Endothelial cell of umbilical vein (primary cell): ENCODE data around the gene CSNK2B. TPM values are rescaled to one million over a fixed set of nuclear protein-coding genes. Genes with fewer than 3 reads are reported as not detected.

Source experiments
- BruUV-seq: library from RNA; stranded (reverse); fragments of 400-500 nt; replicated peaks from 2 replicates; lab custom pipeline; 2021; lab: Mats Ljungman, UMichigan
- CTCF ChIA-PET: fragments of 300-600, 350-600 bp; sonication (Branson Sonifier 250); formaldehyde crosslinking; loops from one replicate; lab custom pipeline; 2021; ENCODE audit warnings: antibody characterized with exemption, inconsistent platforms; lab: Charles Lee
- POLR2A ChIA-PET: fragments of 300-600, 350-600 bp; sonication (Branson Sonifier 250); formaldehyde crosslinking; loops from one replicate; lab custom pipeline; 2021; ENCODE audit warnings: antibody characterized with exemption, inconsistent platforms; lab: Charles Lee
- DNase-seq: peaks from one replicate; pipeline ENCODE4 v3.0.0-alpha.2; 2011; ENCODE audit warnings: low read depth, low spot score
- FAIRE-seq: peaks from 2 replicates; lab custom pipeline; 2011; peaks lifted over from hg19 to GRCh38; lab: Jason Lieb, UNC
- H2AFZ ChIP-seq: 2 replicates; pipeline ENCODE4 v1.6.0; 2012; ENCODE audit warnings: low read depth, low read length, control low read depth, inconsistent platforms
- H3K27ac ChIP-seq: 2 replicates; pipeline ENCODE4 v1.5.1; 2011; ENCODE audit warnings: low read depth, mild to moderate bottlenecking, control low read depth, low read length, moderate library complexity; ENCODE audit not compliant: insufficient read depth
- H3K27me3 ChIP-seq, 2 experiments: 2 replicates each; pipeline versions ENCODE4 v1.6.0 to v1.6.1; 2011; ENCODE audit warnings: low read length in 2 of 2, mixed read lengths in 1 of 2; ENCODE audit not compliant: control insufficient read depth in 2 of 2, insufficient read depth in 2 of 2
- H3K36me3 ChIP-seq, 2 experiments: 2 replicates in 1 of 2; 3 replicates in 1 of 2; pipeline ENCODE4 v1.5.1; 2011; ENCODE audit warnings: low read length in 2 of 2, mild to moderate bottlenecking in 1 of 2, moderate library complexity in 1 of 2; ENCODE audit not compliant: control insufficient read depth in 2 of 2, insufficient read depth in 2 of 2; ENCODE audit errors: extremely low read depth in 1 of 2
- H3K4me1 ChIP-seq: 3 replicates; pipeline ENCODE4 v1.5.1; 2011; ENCODE audit warnings: mild to moderate bottlenecking, low read length; ENCODE audit not compliant: control insufficient read depth, insufficient read depth; ENCODE audit errors: extremely low read depth
- H3K4me2 ChIP-seq: 2 replicates; pipeline ENCODE4 v1.6.1; 2011; ENCODE audit warnings: low read length, control low read depth, mixed read lengths; ENCODE audit not compliant: insufficient read depth
- H3K4me3 ChIP-seq, 3 experiments: fragments of 200-600 bp in 1 of 3; sonication (generic), shearing (Covaris generic) in 1 of 3; replicated peaks in 1 of 3; 2 replicates each; pipeline ENCODE4 v1.5.1; 2011 to 2016; ENCODE audit warnings: control low read depth in 3 of 3, low read length in 3 of 3, mild to moderate bottlenecking in 2 of 3, inconsistent platforms in 1 of 3, low read depth in 1 of 3, moderate library complexity in 1 of 3; ENCODE audit not compliant: insufficient read depth in 1 of 3
- H3K79me2 ChIP-seq: 2 replicates; pipeline ENCODE4 v1.6.0; 2012; ENCODE audit warnings: low read length, inconsistent platforms; ENCODE audit not compliant: control insufficient read depth, insufficient read depth
- H3K9ac ChIP-seq: replicated peaks from 2 replicates; pipeline ENCODE3; 2011; ENCODE audit warnings: low read length, control low read depth; ENCODE audit not compliant: insufficient read depth; ENCODE audit errors: extremely low read depth
- H3K9me1 ChIP-seq: replicated peaks from 3 replicates; pipeline ENCODE4 v1.6.0; 2011; ENCODE audit warnings: mild to moderate bottlenecking, low read length; ENCODE audit not compliant: control insufficient read depth, insufficient read depth; ENCODE audit errors: extremely low read depth
- H3K9me3 ChIP-seq: replicated peaks from 2 replicates; pipeline ENCODE4 v1.5.1; 2012; ENCODE audit warnings: low read length, inconsistent platforms; ENCODE audit not compliant: control insufficient read depth, insufficient read depth
- H4K20me1 ChIP-seq: replicated peaks from 2 replicates; pipeline ENCODE3; 2011; ENCODE audit warnings: mild to moderate bottlenecking, low read length; ENCODE audit not compliant: control insufficient read depth, insufficient read depth; ENCODE audit errors: extremely low read depth
- EZH2 ChIP-seq: IDR thresholded peaks from 2 replicates; pipeline ENCODE4 v1.6.1; 2012; ENCODE audit warnings: borderline replicate concordance, low read depth, mild to moderate bottlenecking, moderate library complexity, low read length, inconsistent platforms; ENCODE audit not compliant: severe bottlenecking
- FOS ChIP-seq: IDR thresholded peaks from 2 replicates; pipeline ENCODE4 v1.6.1; 2011; ENCODE audit warnings: mild to moderate bottlenecking, low read length, moderate library complexity, borderline replicate concordance; ENCODE audit not compliant: insufficient read depth
- GATA2 ChIP-seq: IDR thresholded peaks from 2 replicates; pipeline ENCODE4 v1.7.0; 2011; ENCODE audit warnings: low read depth, mild to moderate bottlenecking, moderate library complexity, mixed read lengths, low read length; ENCODE audit not compliant: insufficient read length, insufficient read depth
- JUN ChIP-seq: IDR thresholded peaks from 2 replicates; pipeline ENCODE4 v1.6.1; 2011; ENCODE audit warnings: borderline replicate concordance, low read depth; ENCODE audit not compliant: insufficient read length, insufficient read depth
- MAX ChIP-seq: IDR thresholded peaks from 2 replicates; pipeline ENCODE4 v1.6.1; 2011; ENCODE audit not compliant: insufficient read depth, insufficient read length
- MYC ChIP-seq: IDR thresholded peaks from one replicate; pipeline ENCODE4 v1.6.1; 2011; ENCODE audit warnings: mild to moderate bottlenecking, low read depth, low read length
- POLR2A ChIP-seq: IDR thresholded peaks from 2 replicates; pipeline ENCODE4 v1.6.1; 2012; ENCODE audit warnings: low read depth, mild to moderate bottlenecking, control low read depth, low read length
- POLR2AphosphoS5 ChIP-seq: IDR thresholded peaks from 2 replicates; pipeline ENCODE4 v1.6.1; 2012; ENCODE audit warnings: low read depth, mild to moderate bottlenecking, control low read depth, low read length, moderate library complexity; ENCODE audit not compliant: insufficient read depth
- dilution Hi-C: fragments of 300-500 bp; cut with MboI; formaldehyde crosslinking; loops from one replicate; pipeline ENCODE4 v1.15.0; 2019; ENCODE audit warnings: low sequenced_read_pairs; ENCODE audit not compliant: extremely low pct_ligation_motif_present
- intact Hi-C: fragments of 100-400 bp; cut with micrococcal nuclease; formaldehyde crosslinking; loops from one replicate; pipeline ENCODE4 v1.10.0; 2022
- polyA plus RNA-seq, 4 experiments: library from polyadenylated mRNA; depleted of rRNA in 3 of 4; stranded (reverse) in 3 of 4; unstranded in 1 of 4; fragments of >200 nt; gene quantifications; 2 replicates each; pipeline versions ENCODE4 v1.2.1 to v1.2.3, GENCODE V29; 2011 to 2012; ENCODE audit warnings: missing spikeins in 1 of 4
- total RNA-seq: library from RNA; stranded (reverse); gene quantifications from 2 replicates; pipeline ENCODE4 v1.2.3, GENCODE V29; 2021
- TF ChIP-seq, protein P1 (sequence below), 2 donors: IDR thresholded peaks; 1 replicate in 1 of 2; 2 replicates in 1 of 2; pipeline ENCODE4 v1.5.1; 2011; ENCODE audit warnings: low read length in 2 of 2, mild to moderate bottlenecking in 2 of 2, moderate library complexity in 2 of 2, control low read depth in 1 of 2, inconsistent platforms in 1 of 2, low read depth in 1 of 2; ENCODE audit not compliant: insufficient read depth in 1 of 2; ENCODE audit errors: extremely low read depth in 1 of 2

The CSNK2B gene
- total and polyA plus RNA-seq, 2 donors (not counting 3 experiments of a cell fraction or from before 2014, with no cell fraction given): 159 to 206 TPM

- ChIA-PET CTCF (no interaction called here), POLR2A (no interaction called here)
- FAIRE-seq: no peak
- intact Hi-C loops: no loop called here
- DNase-seq: no peak
- peaks cover 23% of the 10 kb centered on the region for H3K79me2 ChIP-seq
- no peak overlapping the region for H2AFZ ChIP-seq
- no peak overlapping the region for H3K4me2 ChIP-seq
- TF ChIP-seq FOS: no peak
- TF ChIP-seq POLR2A: no peak
- no peak for TF ChIP-seq POLR2AphosphoS5
- no peak for TF ChIP-seq MYC
- TF ChIP-seq GATA2: no peak
- TF ChIP-seq JUN: no peak
- no peak for TF ChIP-seq EZH2
- TF ChIP-seq, protein P1, sequence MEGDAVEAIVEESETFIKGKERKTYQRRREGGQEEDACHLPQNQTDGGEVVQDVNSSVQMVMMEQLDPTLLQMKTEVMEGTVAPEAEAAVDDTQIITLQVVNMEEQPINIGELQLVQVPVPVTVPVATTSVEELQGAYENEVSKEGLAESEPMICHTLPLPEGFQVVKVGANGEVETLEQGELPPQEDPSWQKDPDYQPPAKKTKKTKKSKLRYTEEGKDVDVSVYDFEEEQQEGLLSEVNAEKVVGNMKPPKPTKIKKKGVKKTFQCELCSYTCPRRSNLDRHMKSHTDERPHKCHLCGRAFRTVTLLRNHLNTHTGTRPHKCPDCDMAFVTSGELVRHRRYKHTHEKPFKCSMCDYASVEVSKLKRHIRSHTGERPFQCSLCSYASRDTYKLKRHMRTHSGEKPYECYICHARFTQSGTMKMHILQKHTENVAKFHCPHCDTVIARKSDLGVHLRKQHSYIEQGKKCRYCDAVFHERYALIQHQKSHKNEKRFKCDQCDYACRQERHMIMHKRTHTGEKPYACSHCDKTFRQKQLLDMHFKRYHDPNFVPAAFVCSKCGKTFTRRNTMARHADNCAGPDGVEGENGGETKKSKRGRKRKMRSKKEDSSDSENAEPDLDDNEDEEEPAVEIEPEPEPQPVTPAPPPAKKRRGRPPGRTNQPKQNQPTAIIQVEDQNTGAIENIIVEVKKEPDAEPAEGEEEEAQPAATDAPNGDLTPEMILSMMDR (IDR thresholded peaks at IDR 0.05; ENCODE audit: extremely low read depth in 1 of 2, insufficient read depth in 1 of 2, low read depth in 1 of 2, low read length in 2 of 2): no peak
- no peak for TF ChIP-seq MAX
- H3K36me3 ChIP-seq: peaks cover 54 to 87% of the 10 kb centered on the region in 2 experiments
- H4K20me1 ChIP-seq: peaks cover 3% of the 10 kb centered on the region
- H3K27me3 ChIP-seq: no peaks in the 10 kb centered on the region
- no peak overlapping the region for H3K9ac ChIP-seq
- BruUV-seq: no TSS peak
- H3K4me3 ChIP-seq: no peak overlapping the region
- dilution Hi-C loops: no loop called here
- H3K4me1 ChIP-seq: no peaks in the 10 kb centered on the region
- H3K9me1 ChIP-seq: no peaks in the 10 kb centered on the region
- H3K27ac ChIP-seq: no peak overlapping the region
- H3K9me3 ChIP-seq: no peaks in the 10 kb centered on the region
Measured at GRCh38 chr6:31632279-31632946, 33.5 kb upstream of the CSNK2B start.
